Measurements from ENCODE around the gene MEOX1. TPM values are rescaled to one million over a fixed set of nuclear protein-coding genes. Genes with fewer than 3 reads are reported as not detected.

Gene MEOX1
- total and polyA plus RNA-seq, 4 donors: 0.26 to 1.2 (median 0.70) TPM

- TF ChIP-seq CTCF (IDR thresholded peaks at IDR 0.05; ENCODE audit: control extremely low read depth, extremely low read depth): no peak
- H3K27me3 ChIP-seq (ENCODE audit: control insufficient read depth in 3 of 3, insufficient read depth in 3 of 3, low read length in 2 of 3): no peaks in the 10 kb centered on the region
- H3K36me3 ChIP-seq (ENCODE audit: control insufficient read depth in 4 of 4, insufficient read depth in 4 of 4, low read length in 4 of 4): no peaks in the 10 kb centered on the region
- peaks cover 0 to 6% (median 0%) of the 10 kb centered on the region in 4 donors for H3K9me3 ChIP-seq (ENCODE audit: control insufficient read depth in 4 of 4, insufficient read depth in 3 of 4, low read length in 3 of 4)
- 93 to 98% methylated on average over 1 of the region's 1 CpG for WGBS, 2 donors
- ATAC-seq (ENCODE audit: insufficient read depth, low FRiP score) (no peak), DNase-seq (no peak)
- H3K4me1 ChIP-seq (ENCODE audit: control insufficient read depth in 5 of 5, insufficient read depth in 5 of 5, low read length in 5 of 5): no peaks in the 10 kb centered on the region
- H3K4me3 ChIP-seq: no peak overlapping the region
- no peak overlapping the region for H3K9ac ChIP-seq (ENCODE audit: insufficient read depth in 1 of 2, low read length in 2 of 2)
- no peak overlapping the region for H3K27ac ChIP-seq (ENCODE audit: low read depth in 1 of 2, low read length in 1 of 2)
Observed at GRCh38 chr17:43616029-43616351, 45.7 kb downstream of the MEOX1 start.

GRCh38 chr17:43615330-43616028 lies 46.2 kb downstream of the MEOX1 start:
- Histone ChIP-seq H3K36me3 (ENCODE audit: control insufficient read depth in 4 of 4, insufficient read depth in 4 of 4, low read length in 4 of 4) (no peaks in the 10 kb centered on the region), H3K27me3 (ENCODE audit: control insufficient read depth in 3 of 3, insufficient read depth in 3 of 3, low read length in 2 of 3) (no peaks in the 10 kb centered on the region), H3K9me3 (ENCODE audit: control insufficient read depth in 4 of 4, insufficient read depth in 3 of 4, low read length in 3 of 4) (peaks cover 0 to 6% (median 0%) of the 10 kb centered on the region in 4 donors), H3K9ac (ENCODE audit: insufficient read depth in 1 of 2, low read length in 2 of 2) (no peak overlapping the region), H3K27ac (ENCODE audit: low read depth in 1 of 2, low read length in 1 of 2) (no peak overlapping the region), H3K4me1 (ENCODE audit: control insufficient read depth in 5 of 5, insufficient read depth in 5 of 5, low read length in 5 of 5) (no peaks in the 10 kb centered on the region), H3K4me3 (no peak overlapping the region)
- DNase-seq: no peak
- WGBS, 2 donors: 78 to 80% methylated on average over 11 of the region's 11 CpGs
- no peak for ATAC-seq (ENCODE audit: insufficient read depth, low FRiP score)
- TF ChIP-seq CTCF (IDR thresholded peaks at IDR 0.05; ENCODE audit: control extremely low read depth, extremely low read depth): no peak

- H3K27me3 ChIP-seq (ENCODE audit: control insufficient read depth in 3 of 3, insufficient read depth in 3 of 3, low read length in 2 of 3): no peaks in the 10 kb centered on the region
- WGBS, 2 donors: 75 to 82% methylated on average over 5 of the region's 5 CpGs
- ATAC-seq (ENCODE audit: insufficient read depth, low FRiP score) (no peak), DNase-seq (no peak)
- H3K27ac ChIP-seq (ENCODE audit: low read depth in 1 of 2, low read length in 1 of 2): no peak overlapping the region
- H3K4me3 ChIP-seq: no peak overlapping the region
- no peak overlapping the region for H3K9ac ChIP-seq (ENCODE audit: insufficient read depth in 1 of 2, low read length in 2 of 2)
- TF ChIP-seq CTCF (IDR thresholded peaks at IDR 0.05; ENCODE audit: control extremely low read depth, extremely low read depth): no peak
- H3K9me3 ChIP-seq (ENCODE audit: control insufficient read depth in 4 of 4, insufficient read depth in 3 of 4, low read length in 3 of 4): peaks cover 0 to 6% (median 0%) of the 10 kb centered on the region in 4 donors
- H3K4me1 ChIP-seq (ENCODE audit: control insufficient read depth in 5 of 5, insufficient read depth in 5 of 5, low read length in 5 of 5): no peaks in the 10 kb centered on the region
- H3K36me3 ChIP-seq (ENCODE audit: control insufficient read depth in 4 of 4, insufficient read depth in 4 of 4, low read length in 4 of 4): no peaks in the 10 kb centered on the region
Observed at GRCh38 chr17:43614561-43614960, 47.2 kb downstream of the MEOX1 start.

- Histone ChIP-seq H3K4me3 (no peak overlapping the region), H3K9ac (ENCODE audit: insufficient read depth in 1 of 2, low read length in 2 of 2) (no peak overlapping the region), H3K27ac (ENCODE audit: low read depth in 1 of 2, low read length in 1 of 2) (no peak overlapping the region), H3K27me3 (ENCODE audit: control insufficient read depth in 3 of 3, insufficient read depth in 3 of 3, low read length in 2 of 3) (no peaks in the 10 kb centered on the region), H3K36me3 (ENCODE audit: control insufficient read depth in 4 of 4, insufficient read depth in 4 of 4, low read length in 4 of 4) (no peaks in the 10 kb centered on the region), H3K9me3 (ENCODE audit: control insufficient read depth in 4 of 4, insufficient read depth in 3 of 4, low read length in 3 of 4) (peaks cover 0 to 6% (median 0%) of the 10 kb centered on the region in 4 donors), H3K4me1 (ENCODE audit: control insufficient read depth in 5 of 5, insufficient read depth in 5 of 5, low read length in 5 of 5) (no peaks in the 10 kb centered on the region)
- DNase-seq: no peak
- no peak for TF ChIP-seq CTCF (IDR thresholded peaks at IDR 0.05; ENCODE audit: control extremely low read depth, extremely low read depth)
- ATAC-seq (ENCODE audit: insufficient read depth, low FRiP score): no peak
- WGBS, 2 donors: 74 to 76% methylated on average over 6 of the region's 6 CpGs
Observed at GRCh38 chr17:43613917-43614316, 47.8 kb downstream of the MEOX1 start.
